ENCODE data around the gene DNAAF3. TPM values are rescaled to one million over a fixed set of nuclear protein-coding genes. Genes with fewer than 3 reads are reported as not detected.

Gene DNAAF3
- total RNA-seq, 3 donors from 2014 or later, result 0.25 to 0.45 TPM; not detected in 1

DNA sequence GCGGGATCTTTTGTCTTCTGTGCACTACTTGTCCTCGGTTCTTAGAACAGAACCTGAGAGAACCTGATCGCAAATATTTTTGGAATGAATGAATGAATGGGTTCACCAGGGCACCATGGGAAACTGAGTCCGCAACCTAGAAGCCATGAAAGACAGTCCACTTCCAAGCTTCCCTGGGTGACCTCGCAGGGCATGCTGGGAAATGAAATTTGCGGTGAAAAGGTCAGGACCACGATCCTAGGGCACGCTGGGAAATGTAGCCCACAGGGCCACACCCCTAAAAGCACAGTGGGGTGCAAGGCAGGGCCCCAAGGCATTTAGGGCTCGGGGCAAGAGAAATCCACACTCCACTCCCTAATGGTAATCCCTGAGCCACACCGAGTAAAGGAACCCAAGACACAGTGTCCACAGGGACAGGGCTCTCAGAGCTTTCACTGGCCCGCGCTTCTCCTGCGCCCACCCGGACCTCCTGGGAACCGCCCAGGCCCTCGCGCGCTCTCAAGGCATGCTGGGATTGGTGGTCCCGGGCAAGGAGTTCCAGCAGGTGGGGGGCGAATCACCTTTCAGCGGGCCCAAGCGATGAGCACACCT is 47.9 kb downstream of the DNAAF3 start:
- no peak for ATAC-seq
- Mint-ChIP-seq H3K27me3 (ENCODE audit: low read depth) (peaks cover 9% of the 10 kb centered on the region), H3K4me3 (peak overlapping the region; percentile 96), H3K9me3 (no peaks in the 10 kb centered on the region), H3K36me3 (ENCODE audit: insufficient read depth) (no peaks in the 10 kb centered on the region), H3K4me1 (ENCODE audit: low read depth) (peaks cover 29% of the 10 kb centered on the region)
- DNase-seq, result no peak

- no peaks in the 10 kb centered on the region for H3K9me3 Mint-ChIP-seq
Measured at GRCh38 chr19:55117663-55118391, 48.6 kb downstream of the DNAAF3 start.

GRCh38 chr19:55116859-55117662 is 49.4 kb downstream of the DNAAF3 start, which contains the start of gene PPP1R12C:
TSS of gene PPP1R12C (minus strand) at chr19:55117637. CDS start at chr19:55117543, 94 bp downstream.
- ATAC-seq (peak; percentile 24 to 32), DNase-seq (no peak)
- Mint-ChIP-seq H3K36me3 (ENCODE audit: insufficient read depth) (no peaks in the 10 kb centered on the region), H3K4me1 (ENCODE audit: low read depth) (peaks cover 29% of the 10 kb centered on the region), H3K9me3 (no peaks in the 10 kb centered on the region), H3K27me3 (ENCODE audit: low read depth) (peaks cover 3% of the 10 kb centered on the region), H3K4me3 (peak within 1 kb of the TSS; percentile 96)

More at GRCh38 chr19:55117663-55118391, 48.6 kb downstream of the DNAAF3 start:
- peak overlapping the region; percentile 96 for H3K4me3 Mint-ChIP-seq
- ATAC-seq (peak; percentile 96), DNase-seq (peak; percentile 97)
- H3K4me1 Mint-ChIP-seq (ENCODE audit: low read depth), result peaks cover 29% of the 10 kb centered on the region
- peaks cover 3% of the 10 kb centered on the region for H3K27me3 Mint-ChIP-seq (ENCODE audit: low read depth)
- H3K36me3 Mint-ChIP-seq (ENCODE audit: insufficient read depth), result no peaks in the 10 kb centered on the region

- peaks cover under 1% of the 10 kb centered on the region for H3K27me3 Mint-ChIP-seq (ENCODE audit: low read depth)
Measured at GRCh38 chr19:55116232-55116858, 50.1 kb downstream of the DNAAF3 start.

DNA sequence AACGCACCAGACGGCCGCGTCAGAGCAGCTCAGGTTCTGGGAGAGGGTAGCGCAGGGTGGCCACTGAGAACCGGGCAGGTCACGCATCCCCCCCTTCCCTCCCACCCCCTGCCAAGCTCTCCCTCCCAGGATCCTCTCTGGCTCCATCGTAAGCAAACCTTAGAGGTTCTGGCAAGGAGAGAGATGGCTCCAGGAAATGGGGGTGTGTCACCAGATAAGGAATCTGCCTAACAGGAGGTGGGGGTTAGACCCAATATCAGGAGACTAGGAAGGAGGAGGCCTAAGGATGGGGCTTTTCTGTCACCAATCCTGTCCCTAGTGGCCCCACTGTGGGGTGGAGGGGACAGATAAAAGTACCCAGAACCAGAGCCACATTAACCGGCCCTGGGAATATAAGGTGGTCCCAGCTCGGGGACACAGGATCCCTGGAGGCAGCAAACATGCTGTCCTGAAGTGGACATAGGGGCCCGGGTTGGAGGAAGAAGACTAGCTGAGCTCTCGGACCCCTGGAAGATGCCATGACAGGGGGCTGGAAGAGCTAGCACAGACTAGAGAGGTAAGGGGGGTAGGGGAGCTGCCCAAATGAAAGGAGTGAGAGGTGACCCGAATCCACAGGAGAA is 50.9 kb downstream of the DNAAF3 start:
- Mint-ChIP-seq H3K36me3 (ENCODE audit: insufficient read depth) (no peaks in the 10 kb centered on the region), H3K4me1 (ENCODE audit: low read depth) (peaks cover 29% of the 10 kb centered on the region), H3K27me3 (ENCODE audit: low read depth) (no peaks in the 10 kb centered on the region), H3K9me3 (no peaks in the 10 kb centered on the region), H3K4me3 (peak overlapping the region; percentile 96)
- DNase-seq (no peak), ATAC-seq (no peak)

More at GRCh38 chr19:55116232-55116858, 50.1 kb downstream of the DNAAF3 start:
- ATAC-seq (peak; percentile 36 to 44), DNase-seq (peak; percentile 36)
- no peaks in the 10 kb centered on the region for H3K9me3 Mint-ChIP-seq
- H3K4me3 Mint-ChIP-seq, result peak overlapping the region; percentile 96
- H3K36me3 Mint-ChIP-seq (ENCODE audit: insufficient read depth), result no peaks in the 10 kb centered on the region
- peaks cover 29% of the 10 kb centered on the region for H3K4me1 Mint-ChIP-seq (ENCODE audit: low read depth)

DNA sequence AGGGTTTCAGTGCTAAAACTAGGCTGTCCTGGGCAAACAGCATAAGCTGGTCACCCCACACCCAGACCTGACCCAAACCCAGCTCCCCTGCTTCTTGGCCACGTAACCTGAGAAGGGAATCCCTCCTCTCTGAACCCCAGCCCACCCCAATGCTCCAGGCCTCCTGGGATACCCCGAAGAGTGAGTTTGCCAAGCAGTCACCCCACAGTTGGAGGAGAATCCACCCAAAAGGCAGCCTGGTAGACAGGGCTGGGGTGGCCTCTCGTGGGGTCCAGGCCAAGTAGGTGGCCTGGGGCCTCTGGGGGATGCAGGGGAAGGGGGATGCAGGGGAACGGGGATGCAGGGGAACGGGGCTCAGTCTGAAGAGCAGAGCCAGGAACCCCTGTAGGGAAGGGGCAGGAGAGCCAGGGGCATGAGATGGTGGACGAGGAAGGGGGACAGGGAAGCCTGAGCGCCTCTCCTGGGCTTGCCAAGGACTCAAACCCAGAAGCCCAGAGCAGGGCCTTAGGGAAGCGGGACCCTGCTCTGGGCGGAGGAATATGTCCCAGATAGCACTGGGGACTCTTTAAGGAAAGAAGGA is 51.8 kb downstream of the DNAAF3 start:
- Mint-ChIP-seq H3K4me3 (peak overlapping the region; percentile 96), H3K9me3 (no peaks in the 10 kb centered on the region), H3K4me1 (ENCODE audit: low read depth) (peaks cover 29% of the 10 kb centered on the region), H3K36me3 (ENCODE audit: insufficient read depth) (no peaks in the 10 kb centered on the region), H3K27me3 (ENCODE audit: low read depth) (no peaks in the 10 kb centered on the region)
- ATAC-seq, result no peak
- no peak for DNase-seq

DNA sequence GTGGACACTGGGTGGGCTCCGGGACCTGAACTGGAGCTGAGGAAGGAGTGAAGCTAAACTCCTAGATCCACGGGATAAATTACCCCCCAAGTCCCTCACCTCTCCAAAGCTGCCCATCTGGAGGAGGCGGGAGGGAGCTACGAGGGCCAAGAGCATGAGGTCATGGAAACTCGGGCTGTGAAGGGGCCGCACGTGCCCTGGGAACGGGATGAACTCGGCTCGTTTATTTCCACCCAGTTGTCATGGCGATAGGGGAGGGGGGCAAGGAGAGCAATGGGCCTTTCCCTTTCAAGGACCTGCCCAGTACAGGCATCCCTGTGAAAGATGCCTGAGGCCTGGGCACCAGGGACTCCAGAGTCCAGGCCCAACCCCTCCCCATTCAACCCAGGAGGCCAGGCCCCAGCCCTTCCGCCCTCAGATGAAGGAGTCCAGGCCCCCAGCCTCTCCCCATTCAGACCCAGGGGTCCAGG is 52.8 kb downstream of the DNAAF3 start:
- Mint-ChIP-seq H3K27me3 (ENCODE audit: low read depth) (no peaks in the 10 kb centered on the region), H3K9me3 (no peaks in the 10 kb centered on the region), H3K36me3 (ENCODE audit: insufficient read depth) (no peaks in the 10 kb centered on the region), H3K4me1 (ENCODE audit: low read depth) (peaks cover 23% of the 10 kb centered on the region), H3K4me3 (no peak overlapping the region)
- DNase-seq, result no peak
- no peak for ATAC-seq

- Mint-ChIP-seq H3K9me3 (no peaks in the 10 kb centered on the region), H3K4me1 (ENCODE audit: low read depth) (peaks cover 19% of the 10 kb centered on the region), H3K36me3 (ENCODE audit: insufficient read depth) (no peaks in the 10 kb centered on the region), H3K27me3 (ENCODE audit: low read depth) (no peaks in the 10 kb centered on the region), H3K4me3 (no peak overlapping the region)
- ATAC-seq (no peak), DNase-seq (no peak)
Measured at GRCh38 chr19:55112777-55113569, 53.4 kb downstream of the DNAAF3 start.

DNA sequence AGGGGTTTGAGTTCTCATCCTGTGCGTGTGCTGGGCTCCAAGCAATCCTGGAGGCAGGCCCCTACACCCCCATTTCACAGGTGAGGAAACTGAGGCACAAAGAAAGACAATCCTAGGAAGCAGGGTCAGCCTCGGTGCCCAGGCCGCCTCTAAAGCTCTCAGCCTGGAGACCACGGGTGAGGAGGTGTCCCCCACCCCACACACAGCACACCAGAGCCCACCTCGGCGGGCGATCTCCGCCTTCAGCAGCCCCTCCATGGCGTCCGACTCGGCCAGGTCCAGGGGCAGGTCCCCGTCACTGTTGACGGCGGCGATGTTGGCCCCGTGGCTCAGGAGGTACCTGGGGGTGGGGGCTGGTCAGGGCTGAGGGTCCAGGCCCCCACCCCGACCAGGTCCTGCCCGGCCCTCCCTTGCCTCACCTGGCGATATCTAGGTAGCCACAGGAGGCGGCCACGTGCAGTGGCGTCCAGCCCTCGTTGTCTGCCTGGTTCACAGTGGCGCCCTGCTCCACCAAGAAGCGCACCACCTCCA is 54.1 kb downstream of the DNAAF3 start:
- H3K4me1 Mint-ChIP-seq (ENCODE audit: low read depth), result peaks cover 16% of the 10 kb centered on the region

GRCh38 chr19:55111238-55111831 is 55.1 kb downstream of the DNAAF3 start:
- no peaks in the 10 kb centered on the region for H3K36me3 Mint-ChIP-seq (ENCODE audit: insufficient read depth)
- no peaks in the 10 kb centered on the region for H3K9me3 Mint-ChIP-seq
- no peak for DNase-seq
- no peak overlapping the region for H3K4me3 Mint-ChIP-seq
- H3K4me1 Mint-ChIP-seq (ENCODE audit: low read depth), result peaks cover 15% of the 10 kb centered on the region
- ATAC-seq, result no peak
- no peaks in the 10 kb centered on the region for H3K27me3 Mint-ChIP-seq (ENCODE audit: low read depth)

More for the DNA sequence above, 54.1 kb downstream of the DNAAF3 start:
- H3K4me3 Mint-ChIP-seq, result no peak overlapping the region
- H3K9me3 Mint-ChIP-seq, result no peaks in the 10 kb centered on the region
- H3K27me3 Mint-ChIP-seq (ENCODE audit: low read depth), result no peaks in the 10 kb centered on the region
- DNase-seq (no peak), ATAC-seq (no peak)
- H3K36me3 Mint-ChIP-seq (ENCODE audit: insufficient read depth), result no peaks in the 10 kb centered on the region

DNA sequence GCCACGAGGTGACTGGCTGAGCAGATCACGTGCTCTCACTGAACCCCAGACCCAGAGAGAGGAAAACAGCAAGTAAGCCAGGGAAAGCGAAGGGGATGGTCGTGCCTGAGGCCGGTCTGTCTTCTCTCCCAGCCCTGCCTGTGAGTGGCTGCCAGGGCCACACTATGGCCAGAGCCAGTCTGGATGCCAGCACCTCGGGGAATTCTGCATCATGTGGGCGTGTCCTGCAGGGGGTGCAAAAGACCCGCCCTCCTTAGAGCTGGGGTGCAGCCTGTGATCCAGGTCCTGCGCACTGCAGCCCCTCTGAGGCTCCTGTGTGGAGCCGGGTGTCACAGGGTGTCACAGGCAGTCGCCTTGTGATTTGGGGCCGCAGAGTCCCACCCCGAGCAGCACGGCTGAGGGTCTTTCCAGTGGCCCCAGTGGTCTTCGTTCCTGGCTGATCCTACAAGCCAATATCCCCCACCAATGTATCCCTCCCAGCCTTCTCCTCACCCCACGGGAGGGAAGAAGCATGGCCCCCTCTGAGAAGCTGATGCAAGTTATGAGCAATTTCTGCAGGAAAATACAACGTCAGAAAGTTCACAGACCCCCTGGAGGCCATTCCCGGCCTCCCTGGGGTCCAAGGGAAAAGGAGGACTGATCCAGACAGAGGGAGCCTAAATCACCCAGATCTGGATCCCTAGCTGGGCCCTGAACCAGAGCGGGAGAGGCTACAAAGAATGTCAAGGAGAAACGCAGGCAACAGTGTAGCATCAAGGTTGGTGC is 56.7 kb downstream of the DNAAF3 start:
- no peaks in the 10 kb centered on the region for H3K27me3 Mint-ChIP-seq (ENCODE audit: low read depth)
- DNase-seq (no peak), ATAC-seq (no peak)
- H3K4me3 Mint-ChIP-seq, result no peak overlapping the region
- H3K4me1 Mint-ChIP-seq (ENCODE audit: low read depth), result no peaks in the 10 kb centered on the region
- H3K36me3 Mint-ChIP-seq (ENCODE audit: insufficient read depth), result no peaks in the 10 kb centered on the region
- no peaks in the 10 kb centered on the region for H3K9me3 Mint-ChIP-seq

All from activated T-cell treated with anti-CD3 and anti-CD28 coated beads, Interleukin-2, amount 50 U/mL, for 4 hours (primary cell).